Transverse colon (tissue), 4 donors: ENCODE results near the gene SRSF4. TPM values are rescaled to one million over a fixed set of nuclear protein-coding genes. Genes with fewer than 3 reads are reported as not detected.

Experiments
- DNase-seq: peaks from one replicate; pipeline ENCODE4 v3.0.0-alpha.2; 2019
- H3K27ac ChIP-seq, 4 donors: fragments of 200-600 bp; sonication (generic); 2 replicates each; pipeline ENCODE4 v1.5.1; 2016 to 2018; ENCODE audit warnings: inconsistent platforms in 4 of 4
- H3K27me3 ChIP-seq: fragments of 200-600 bp; sonication (generic); 2 replicates; pipeline ENCODE4 v1.5.1; 2017; ENCODE audit warnings: inconsistent platforms
- H3K36me3 ChIP-seq, 4 donors: fragments of 200-600 bp; sonication (generic); 2 replicates each; pipeline ENCODE4 v1.5.1; 2017 to 2019; ENCODE audit warnings: inconsistent platforms in 4 of 4
- H3K4me1 ChIP-seq, 4 donors: fragments of 200-600 bp; sonication (generic); 2 replicates each; pipeline ENCODE4 v1.5.1; 2017 to 2020; ENCODE audit warnings: inconsistent platforms in 4 of 4
- H3K4me3 ChIP-seq, 4 donors: fragments of 200-600 bp; sonication (generic); 1 replicate in 1 of 4; 2 replicates in 3 of 4; pipeline versions ENCODE4 v1.5.1 to v1.6.1; 2017 to 2019; ENCODE audit warnings: inconsistent platforms in 4 of 4
- H3K9me3 ChIP-seq, 2 donors: fragments of 200-600 bp; sonication (generic); 2 replicates each; pipeline ENCODE4 v1.5.1; 2017 to 2019; ENCODE audit warnings: inconsistent platforms in 2 of 2
- CTCF ChIP-seq, 5 experiments: fragments of 200-600 bp in 3 of 5; fragments of 450-650 bp in 2 of 5; sonication (generic) in 3 of 5; IDR thresholded peaks; 1 replicate in 2 of 5; 2 replicates in 3 of 5; pipeline ENCODE4 v1.5.1; 2016 to 2017; ENCODE audit warnings: antibody characterized with exemption in 5 of 5, inconsistent platforms in 3 of 5, mild to moderate bottlenecking in 2 of 5, moderate library complexity in 1 of 5
- EP300 ChIP-seq: sonication (generic); formaldehyde crosslinking; IDR thresholded peaks from one replicate; pipeline ENCODE4 v1.6.1; 2017; ENCODE audit warnings: antibody characterized with exemption, low read depth
- POLR2A ChIP-seq: fragments of 450-650 bp; IDR thresholded peaks from one replicate; pipeline ENCODE4 v1.6.1; 2016; ENCODE audit warnings: antibody characterized with exemption, mild to moderate bottlenecking, moderate library complexity
- POLR2AphosphoS5 ChIP-seq, 3 donors: sonication (generic); formaldehyde crosslinking; IDR thresholded peaks; one replicate each; pipeline ENCODE4 v1.6.1; 2016; ENCODE audit warnings: antibody characterized with exemption in 3 of 3
- WGBS, 2 donors: methylation state at CpG; one replicate each; pipeline ENCODE4 v1.1.5; 2018; ENCODE audit warnings: low coverage in 1 of 2; 5-methylcytosine and 5-hydroxymethylcytosine counted together
- in situ Hi-C, 4 donors: fragments of 200-750 bp; cut with MboI; loops; one replicate each; pipeline versions ENCODE4 v1.15.0 to v1.15.1; 2017; ENCODE audit warnings: low sequenced_read_pairs in 3 of 4, low pct_ligation_motif_present in 1 of 4, low pct_unique_long_range_greater_than_20kb in 1 of 4
- intact Hi-C: fragments of 100-400 bp; cut with DNase I; formaldehyde crosslinking; loops from one replicate; pipeline ENCODE4 v1.15.1; 2023; ENCODE audit warnings: low total_unique reads
- total RNA-seq, 4 donors: library from RNA; depleted of rRNA; stranded (reverse); fragments of >200 nt; gene quantifications; one replicate each; pipeline ENCODE4 v1.1.0, GENCODE V29; 2016

The SRSF4 gene
- total RNA-seq, 4 donors from 2014 or later = 67.3 to 98.0 (median 72.4) TPM

GRCh38 chr1:29162025-29162424, 19.7 kb downstream of the SRSF4 start:
- in situ Hi-C loops = no loop called here
- Histone ChIP-seq H3K36me3 (peaks cover 0 to 44% (median 13%) of the 10 kb centered on the region in 4 donors), H3K27ac (peak overlapping the region in 1 of 4 donors; percentile 14), H3K27me3 (no peaks in the 10 kb centered on the region), H3K9me3 (no peaks in the 10 kb centered on the region), H3K4me3 (no peak overlapping the region), H3K4me1 (peaks cover 21 to 67% (median 28%) of the 10 kb centered on the region in 4 donors)
- TF ChIP-seq POLR2AphosphoS5 (IDR thresholded peaks at IDR 0.05) = no peak
- intact Hi-C loops = no loop called here
- 38 to 46% methylated on average over 4 of the region's 4 CpGs for WGBS, 2 donors
- DNase-seq = no peak

GRCh38 chr1:29159773-29160172, 21.9 kb downstream of the SRSF4 start:
- H3K27me3 ChIP-seq = no peaks in the 10 kb centered on the region
- no peak overlapping the region for H3K27ac ChIP-seq
- no peak overlapping the region for H3K4me3 ChIP-seq
- in situ Hi-C loops (no loop called here), intact Hi-C loops (no loop called here)
- no peak for DNase-seq
- H3K4me1 ChIP-seq = peaks cover 18 to 54% (median 19%) of the 10 kb centered on the region in 4 donors
- TF ChIP-seq POLR2A = no peak
- TF ChIP-seq EP300 = no peak
- no peak for TF ChIP-seq CTCF (IDR thresholded peaks at IDR 0.05)
- TF ChIP-seq POLR2AphosphoS5 (IDR thresholded peaks at IDR 0.05) = no peak
- 74 to 82% methylated on average over 3 of the region's 3 CpGs for WGBS, 2 donors
- H3K36me3 ChIP-seq = peaks cover 0 to 59% (median 24%) of the 10 kb centered on the region in 4 donors
- H3K9me3 ChIP-seq = no peaks in the 10 kb centered on the region

GRCh38 chr1:29157269-29157601, 24.5 kb downstream of the SRSF4 start:
- DNase-seq = no peak
- intact Hi-C loops = no loop called here
- peak overlapping the region in 1 of 4 donors; percentile 39 for H3K27ac ChIP-seq
- 83 to 92% methylated on average over 3 of the region's 3 CpGs for WGBS, 2 donors
- H3K4me3 ChIP-seq = no peak overlapping the region
- H3K9me3 ChIP-seq = no peaks in the 10 kb centered on the region
- no peaks in the 10 kb centered on the region for H3K27me3 ChIP-seq
- H3K36me3 ChIP-seq = peaks cover 0 to 82% (median 36%) of the 10 kb centered on the region in 4 donors
- peaks cover 1 to 30% (median 10%) of the 10 kb centered on the region in 4 donors for H3K4me1 ChIP-seq
- in situ Hi-C loops = no loop called here
- no peak for TF ChIP-seq POLR2AphosphoS5 (IDR thresholded peaks at IDR 0.05)
- TF ChIP-seq EP300 = no peak
- TF ChIP-seq CTCF (IDR thresholded peaks at IDR 0.05) = no peak
- TF ChIP-seq POLR2A = no peak

- no peaks in the 10 kb centered on the region for H3K27me3 ChIP-seq
- 66 to 70% methylated on average over 9 to 10 of the region's 10 CpGs for WGBS, 2 donors
- in situ Hi-C loops (no loop called here), intact Hi-C loops (no loop called here)
- no peak overlapping the region for H3K4me3 ChIP-seq
- peaks cover 0 to 24% (median 6%) of the 10 kb centered on the region in 4 donors for H3K4me1 ChIP-seq
- no peaks in the 10 kb centered on the region for H3K9me3 ChIP-seq
- DNase-seq = no peak
- peak overlapping the region in 2 of 4 donors; percentile 15 to 39 for H3K27ac ChIP-seq
- TF ChIP-seq CTCF (IDR thresholded peaks at IDR 0.05) = no peak
- TF ChIP-seq POLR2AphosphoS5 (IDR thresholded peaks at IDR 0.05) = no peak
- no peak for TF ChIP-seq POLR2A
- H3K36me3 ChIP-seq = peaks cover 0 to 87% (median 41%) of the 10 kb centered on the region in 4 donors
Measured at GRCh38 chr1:29156543-29157268, 25.0 kb downstream of the SRSF4 start.
